H1 (cell line): Measurements from ENCODE around the gene RUFY1. TPM values are rescaled to one million over a fixed set of nuclear protein-coding genes. Genes with fewer than 3 reads are reported as not detected.
"Not testable (repeated sequence)": the region's sequence is repeated elsewhere in the genome, so short reads cannot be mapped to it uniquely, and the experiment has no call there.

ENCODE experiments used
- CTCF ChIA-PET: fragments of 300-600 bp; sonication (Branson Sonifier 250); formaldehyde crosslinking; loops from one replicate; lab custom pipeline; 2021; ENCODE audit not compliant: partially characterized antibody; lab: Charles Lee
- POLR2A ChIA-PET: fragments of 300-600 bp; sonication (Branson Sonifier 250); formaldehyde crosslinking; loops from one replicate; lab custom pipeline; 2021; ENCODE audit warnings: inconsistent platforms; ENCODE audit not compliant: partially characterized antibody; lab: Charles Lee
- DNase-seq, 2 experiments: peaks; one replicate each; pipeline versions ENCODE4 v3.0.0 to v3.0.0-alpha.2; 2010 to 2022; ENCODE audit warnings: low spot score in 2 of 2, low read depth in 1 of 2, mixed read lengths in 1 of 2
- FAIRE-seq: peaks from 2 replicates; lab custom pipeline; 2011; peaks lifted over from hg19 to GRCh38; lab: Jason Lieb, UNC
- H2AFZ ChIP-seq: 2 replicates; pipeline ENCODE4 v1.8.1; 2012; ENCODE audit warnings: low read length, inconsistent platforms
- H2AK5ac ChIP-seq: 2 replicates; pipeline ENCODE4 v1.6.1; 2013; ENCODE audit warnings: low read depth, low read length
- H2BK120ac ChIP-seq: replicated peaks from 2 replicates; pipeline ENCODE3; 2013; ENCODE audit warnings: low read depth, low read length, inconsistent platforms
- H2BK12ac ChIP-seq: 2 replicates; pipeline ENCODE4 v1.6.1; 2013; ENCODE audit warnings: low read depth, low read length
- H2BK15ac ChIP-seq: 2 replicates; pipeline ENCODE4 v1.6.1; 2013; ENCODE audit warnings: low read length
- H2BK20ac ChIP-seq: 2 replicates; pipeline ENCODE4 v1.6.1; 2013; ENCODE audit warnings: low read length
- H2BK5ac ChIP-seq: 2 replicates; pipeline ENCODE4 v1.6.1; 2013; ENCODE audit warnings: low read depth, low read length
- H3K14ac ChIP-seq: 2 replicates; pipeline ENCODE4 v1.6.1; 2013; ENCODE audit warnings: inconsistent platforms; ENCODE audit not compliant: insufficient read length
- H3K18ac ChIP-seq: 2 replicates; pipeline ENCODE4 v1.6.1; 2013; ENCODE audit warnings: low read length; ENCODE audit errors: extremely low read depth
- H3K23ac ChIP-seq: 2 replicates; pipeline ENCODE4 v1.6.1; 2013; ENCODE audit warnings: inconsistent platforms; ENCODE audit not compliant: insufficient read length
- H3K23me2 ChIP-seq: 2 replicates; pipeline ENCODE4 v1.6.1; 2013; ENCODE audit warnings: low read depth, low read length
- H3K27ac ChIP-seq: 2 replicates; pipeline ENCODE4 v1.6.1; 2011; ENCODE audit warnings: low read depth, low read length, inconsistent platforms
- H3K27me3 ChIP-seq, 4 experiments: replicated peaks in 1 of 4; 1 replicate in 1 of 4; 2 replicates in 3 of 4; pipeline versions ENCODE4 v1.6.1 to v1.8.1; 2011 to 2013; ENCODE audit warnings: low read length in 3 of 4, mild to moderate bottlenecking in 3 of 4, inconsistent platforms in 2 of 4, mixed read lengths in 2 of 4, moderate library complexity in 1 of 4; ENCODE audit not compliant: control insufficient read depth in 3 of 4, insufficient read depth in 3 of 4; ENCODE audit errors: extremely low read depth in 1 of 4
- H3K36me3 ChIP-seq, 4 experiments: 2 replicates each; pipeline versions ENCODE4 v1.6.1 to v1.8.1; 2011 to 2013; ENCODE audit warnings: mild to moderate bottlenecking in 4 of 4, low read length in 3 of 4, moderate library complexity in 2 of 4, control low read depth in 1 of 4, inconsistent platforms in 1 of 4; ENCODE audit not compliant: insufficient read depth in 4 of 4, control insufficient read depth in 2 of 4
- H3K4ac ChIP-seq: replicated peaks from 2 replicates; pipeline ENCODE3; 2013; ENCODE audit warnings: low read length, low read depth, mixed read lengths, inconsistent platforms; ENCODE audit not compliant: insufficient read length
- H3K4me1 ChIP-seq, 4 experiments: replicated peaks in 1 of 4; 1 replicate in 1 of 4; 2 replicates in 3 of 4; pipeline versions ENCODE4 v1.6.1 to v1.8.1; 2011 to 2013; ENCODE audit warnings: low read length in 3 of 4, inconsistent platforms in 2 of 4, mixed read lengths in 1 of 4; ENCODE audit not compliant: insufficient read depth in 4 of 4, control insufficient read depth in 3 of 4
- H3K4me2 ChIP-seq, 2 experiments: 2 replicates each; pipeline versions ENCODE4 v1.6.1 to v1.8.1; 2011 to 2013; ENCODE audit warnings: low read depth in 2 of 2, low read length in 2 of 2, control low read depth in 1 of 2, inconsistent platforms in 1 of 2, mild to moderate bottlenecking in 1 of 2; ENCODE audit not compliant: insufficient read depth in 1 of 2
- H3K4me3 ChIP-seq, 4 experiments: fragments of 200-600, 300-600 bp in 1 of 4; sonication (generic), shearing (Covaris generic), sonication (Bioruptor Twin) in 1 of 4; 2 replicates each; pipeline versions ENCODE4 v1.5.1 to v1.8.1; 2011 to 2016; ENCODE audit warnings: low read length in 4 of 4, low read depth in 3 of 4, control low read depth in 2 of 4, inconsistent platforms in 2 of 4, mild to moderate bottlenecking in 2 of 4, mixed read lengths in 1 of 4, moderate library complexity in 1 of 4; ENCODE audit not compliant: insufficient read depth in 2 of 4; ENCODE audit errors: extremely low read depth in 1 of 4
- H3K56ac ChIP-seq: replicated peaks from 2 replicates; pipeline ENCODE3; 2013; ENCODE audit warnings: low read depth, mild to moderate bottlenecking, mixed read lengths, low read length, inconsistent platforms; ENCODE audit not compliant: insufficient read length
- H3K79me1 ChIP-seq: 2 replicates; pipeline ENCODE4 v1.6.1; 2013; ENCODE audit warnings: low read depth, low read length, control low read depth
- H3K79me2 ChIP-seq, 2 experiments: 2 replicates each; pipeline versions ENCODE4 v1.6.1 to v1.8.1; 2012 to 2013; ENCODE audit warnings: low read length in 2 of 2, mild to moderate bottlenecking in 2 of 2, inconsistent platforms in 1 of 2; ENCODE audit not compliant: insufficient read depth in 2 of 2, control insufficient read depth in 1 of 2
- H3K9ac ChIP-seq, 4 experiments: replicated peaks in 1 of 4; 1 replicate in 1 of 4; 2 replicates in 3 of 4; pipeline versions ENCODE4 v1.6.1 to v1.8.1; 2011 to 2013; ENCODE audit warnings: low read depth in 3 of 4, low read length in 3 of 4, control low read depth in 2 of 4, mild to moderate bottlenecking in 2 of 4, moderate library complexity in 2 of 4, inconsistent platforms in 1 of 4; ENCODE audit errors: extremely low read depth in 1 of 4
- H3K9me3 ChIP-seq, 2 experiments: 2 replicates each; pipeline versions ENCODE4 v1.6.1 to v1.8.1; 2012 to 2013; ENCODE audit warnings: mild to moderate bottlenecking in 2 of 2, moderate library complexity in 2 of 2, control low read depth in 1 of 2, inconsistent platforms in 1 of 2, low read depth in 1 of 2, low read length in 1 of 2, mixed read lengths in 1 of 2; ENCODE audit not compliant: insufficient read depth in 2 of 2
- H4K20me1 ChIP-seq, 2 experiments: replicated peaks in 1 of 2; 2 replicates each; pipeline versions ENCODE3 to v1.8.1; 2011 to 2013; ENCODE audit warnings: inconsistent platforms in 2 of 2, low read length in 2 of 2, mild to moderate bottlenecking in 1 of 2; ENCODE audit not compliant: insufficient read depth in 2 of 2, control insufficient read depth in 1 of 2
- H4K5ac ChIP-seq: 2 replicates; pipeline ENCODE4 v1.6.1; 2013; ENCODE audit warnings: low read length, low read depth, mixed read lengths, inconsistent platforms; ENCODE audit not compliant: insufficient read length
- H4K8ac ChIP-seq: 2 replicates; pipeline ENCODE4 v1.8.0; 2013; ENCODE audit warnings: mild to moderate bottlenecking, moderate library complexity, low read length, inconsistent platforms; ENCODE audit not compliant: insufficient read depth; ENCODE audit errors: extremely low read depth
- H4K91ac ChIP-seq: replicated peaks from 2 replicates; pipeline ENCODE3; 2013; ENCODE audit warnings: low read length, mixed read lengths, inconsistent platforms; ENCODE audit not compliant: insufficient read length
- HDAC2 ChIP-seq, 2 experiments: fragments of 300-600 bp in 1 of 2; sonication (generic) in 1 of 2; IDR thresholded peaks; 2 replicates each; pipeline ENCODE4 v1.6.1; 2011 to 2012; ENCODE audit warnings: low read depth in 2 of 2, low read length in 2 of 2, mild to moderate bottlenecking in 2 of 2, moderate library complexity in 2 of 2, borderline replicate concordance in 1 of 2, inconsistent platforms in 1 of 2
- MAFK ChIP-seq: IDR thresholded peaks from 2 replicates; pipeline ENCODE4 v1.6.1; 2012; ENCODE audit warnings: low read depth, mild to moderate bottlenecking, improper control_type of control experiment, low read length
- SIN3A ChIP-seq, 2 experiments: IDR thresholded peaks in 1 of 2; conservative IDR thresholded peaks in 1 of 2; 2 replicates each; pipeline ENCODE4 v1.6.1; 2011 to 2012; ENCODE audit warnings: low read length in 2 of 2, improper control_type of control experiment in 1 of 2, low read depth in 1 of 2, mild to moderate bottlenecking in 1 of 2
- WGBS, 2 experiments: shearing (Covaris generic) in 1 of 2; methylation state at CpG; one replicate each; pipeline versions ENCODE4 v1.1.6 to v1.1.7; 2013 to 2015; ENCODE audit warnings: low lambda C conversion rate in 2 of 2, mixed read lengths in 2 of 2, inconsistent platforms in 1 of 2, low coverage in 1 of 2, missing lambda C conversion rate in 1 of 2; ENCODE audit not compliant: insufficient replicate concordance in 2 of 2, insufficient coverage in 1 of 2, insufficient read length in 1 of 2; ENCODE audit errors: extremely low coverage in 1 of 2, missing lambda C conversion rate in 1 of 2; 5-methylcytosine and 5-hydroxymethylcytosine counted together
- polyA plus RNA-seq, 7 experiments: library from polyadenylated mRNA; depleted of rRNA in 3 of 7; stranded (reverse) in 5 of 7; unstranded in 2 of 7; fragments of >200 nt in 5 of 7; fragments of 200-250 nt in 2 of 7; gene quantifications; 1 replicate in 5 of 7; 2 replicates in 1 of 7; 4 replicates in 1 of 7; pipeline versions ENCODE4 v1.2.1 to v1.2.3, GENCODE V29; 2011 to 2013; ENCODE audit warnings: missing spikeins in 2 of 7, mixed read lengths in 2 of 7
- total RNA-seq: library from RNA; stranded (reverse); fragmentation: NEBNext Ultra II Directional; extraction: Animal tissue kit (Norgen Biotek cat#: 25700); gene quantifications from 2 replicates; pipeline ENCODE4 v1.2.1, GENCODE V29; 2021

The RUFY1 gene
- total and polyA plus RNA-seq, 2 of the 8 experiments (the other 6 are each of a cell fraction or from before 2014, with no cell fraction given) = 22.4 to 29.5 TPM

GRCh38 chr5:179550511-179551342, at the start of gene RUFY1 (continued):
- no peak for TF ChIP-seq MAFK
- TF ChIP-seq HDAC2 (IDR thresholded peaks at IDR 0.05; ENCODE audit: borderline replicate concordance in 1 of 2, low read depth in 2 of 2, low read length in 2 of 2) = no peak
- peak; percentile 29 to 50; a peak in 2 of 4 replicates for TF ChIP-seq SIN3A (conservative IDR thresholded peaks at IDR 0.05 in 1 of 2, IDR thresholded peaks at IDR 0.05 in 1 of 2; ENCODE audit: low read depth in 1 of 2, low read length in 2 of 2)

GRCh38 chr5:179501997-179502396, 48.4 kb upstream of the RUFY1 start:
- H4K8ac ChIP-seq, CTCF ChIA-PET, H2BK12ac ChIP-seq, H2AK5ac ChIP-seq, H3K14ac ChIP-seq, H3K9me3 ChIP-seq, H3K23me2 ChIP-seq, H3K27ac ChIP-seq, H2BK120ac ChIP-seq, H2BK20ac ChIP-seq, H3K36me3 ChIP-seq, DNase-seq, H3K4ac ChIP-seq, H3K18ac ChIP-seq, POLR2A ChIA-PET, H2AFZ ChIP-seq, H3K79me1 ChIP-seq, H2BK5ac ChIP-seq, H4K5ac ChIP-seq, H4K91ac ChIP-seq, H3K4me3 ChIP-seq, H3K4me2 ChIP-seq, H2BK15ac ChIP-seq, H3K56ac ChIP-seq, H3K4me1 ChIP-seq, H4K20me1 ChIP-seq, H3K9ac ChIP-seq, H3K23ac ChIP-seq, H3K79me2 ChIP-seq, H3K27me3 ChIP-seq: not testable (repeated sequence)
- no CpG with 5 or more reads among the region's 11 CpGs for WGBS, 2 experiments
- peak; percentile 81 for FAIRE-seq
